Transverse colon (tissue), 3 donors: Measurements from ENCODE around the gene FBXO41.

Experiments
- POLR2A ChIP-seq: fragments of 450-650 bp; IDR thresholded peaks from one replicate; pipeline ENCODE4 v1.6.1; 2016; ENCODE audit warnings: antibody characterized with exemption, mild to moderate bottlenecking, moderate library complexity
- TF ChIP-seq, protein P1 (sequence below), 5 experiments: fragments of 200-600 bp in 3 of 5; fragments of 450-650 bp in 2 of 5; sonication (generic) in 3 of 5; IDR thresholded peaks; 1 replicate in 2 of 5; 2 replicates in 3 of 5; pipeline ENCODE4 v1.5.1; 2016 to 2017; ENCODE audit warnings: antibody characterized with exemption in 5 of 5, inconsistent platforms in 3 of 5, mild to moderate bottlenecking in 2 of 5, moderate library complexity in 1 of 5

- TF ChIP-seq, protein P1, sequence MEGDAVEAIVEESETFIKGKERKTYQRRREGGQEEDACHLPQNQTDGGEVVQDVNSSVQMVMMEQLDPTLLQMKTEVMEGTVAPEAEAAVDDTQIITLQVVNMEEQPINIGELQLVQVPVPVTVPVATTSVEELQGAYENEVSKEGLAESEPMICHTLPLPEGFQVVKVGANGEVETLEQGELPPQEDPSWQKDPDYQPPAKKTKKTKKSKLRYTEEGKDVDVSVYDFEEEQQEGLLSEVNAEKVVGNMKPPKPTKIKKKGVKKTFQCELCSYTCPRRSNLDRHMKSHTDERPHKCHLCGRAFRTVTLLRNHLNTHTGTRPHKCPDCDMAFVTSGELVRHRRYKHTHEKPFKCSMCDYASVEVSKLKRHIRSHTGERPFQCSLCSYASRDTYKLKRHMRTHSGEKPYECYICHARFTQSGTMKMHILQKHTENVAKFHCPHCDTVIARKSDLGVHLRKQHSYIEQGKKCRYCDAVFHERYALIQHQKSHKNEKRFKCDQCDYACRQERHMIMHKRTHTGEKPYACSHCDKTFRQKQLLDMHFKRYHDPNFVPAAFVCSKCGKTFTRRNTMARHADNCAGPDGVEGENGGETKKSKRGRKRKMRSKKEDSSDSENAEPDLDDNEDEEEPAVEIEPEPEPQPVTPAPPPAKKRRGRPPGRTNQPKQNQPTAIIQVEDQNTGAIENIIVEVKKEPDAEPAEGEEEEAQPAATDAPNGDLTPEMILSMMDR (IDR thresholded peaks at IDR 0.05) = no peak
- no peak for TF ChIP-seq POLR2A
Measured at GRCh38 chr2:73279852-73280251, 4.4 kb downstream of the FBXO41 start.
